Measurements from ENCODE around the gene OMP. TPM values are rescaled to one million over a fixed set of nuclear protein-coding genes. Genes with fewer than 3 reads are reported as not detected.

The OMP gene
- total and polyA plus RNA-seq, 2 of the 13 experiments (the other 11 are each of a cell fraction or from before 2014, with no cell fraction given): not detected

GRCh38 chr11:77091146-77091940 is 11.3 kb upstream of the OMP start (continued):
- TF ChIP-seq CEBPB (IDR thresholded peaks at IDR 0.05; ENCODE audit: borderline replicate concordance, low read depth, low read length) (no peak), POLR2G (IDR thresholded peaks at IDR 0.05; ENCODE audit: low read depth, low read length) (no peak), ZBTB20 (CRISPR knock-in tag; IDR thresholded peaks at IDR 0.05; ENCODE audit: borderline replicate concordance, low read depth) (no peak), MIER2 (CRISPR knock-in tag; IDR thresholded peaks at IDR 0.05) (no peak), FOXA3 (CRISPR knock-in tag; IDR thresholded peaks at IDR 0.05) (no peak), ZNF569 (CRISPR knock-in tag; IDR thresholded peaks at IDR 0.05; ENCODE audit: borderline replicate concordance) (no peak), ZSCAN5A (CRISPR knock-in tag; IDR thresholded peaks at IDR 0.05; ENCODE audit: borderline replicate concordance) (no peak), ZNF296 (CRISPR knock-in tag; conservative IDR thresholded peaks at IDR 0.05) (no peak), ZFX (CRISPR knock-in tag; IDR thresholded peaks at IDR 0.05; ENCODE audit: low read depth) (peak; percentile 44; the same call in 1 of the 2 replicates), ZNF740 (CRISPR knock-in tag; IDR thresholded peaks at IDR 0.05) (no peak), MYNN (CRISPR knock-in tag; IDR thresholded peaks at IDR 0.05; ENCODE audit: low read depth) (no peak), ARID5B (CRISPR knock-in tag; IDR thresholded peaks at IDR 0.05) (peak; percentile 25; the same call in 1 of the 2 replicates), CBX5 (CRISPR knock-in tag; IDR thresholded peaks at IDR 0.05; ENCODE audit: borderline replicate concordance) (no peak), DDIT3 (CRISPR knock-in tag; IDR thresholded peaks at IDR 0.05) (no peak), TCF7 (IDR thresholded peaks at IDR 0.05; ENCODE audit: low read depth) (no peak), ZNF770 (CRISPR knock-in tag; IDR thresholded peaks at IDR 0.05) (no peak), DMTF1 (CRISPR knock-in tag; IDR thresholded peaks at IDR 0.05) (no peak), SIN3B (IDR thresholded peaks at IDR 0.05; ENCODE audit: low read length) (no peak)

All from HepG2 (cell line).